ENCODE data around the gene CD14.

Gene CD14

GRCh38 chr5:140622301-140622700 is 10.7 kb downstream of the CD14 start:
- Histone ChIP-seq H3K9me2 (replicated peaks; ENCODE audit: insufficient read depth, low read length) (no peaks in the 10 kb centered on the region), H3K9ac (ENCODE audit: low read length) (no peak overlapping the region), H3K9me3 (ENCODE audit: insufficient read depth, low read length) (no peaks in the 10 kb centered on the region), H3K79me2 (ENCODE audit: insufficient read depth, low read length) (no peaks in the 10 kb centered on the region), H3K4me2 (ENCODE audit: low read depth, low read length, poor library complexity, severe bottlenecking) (no peak overlapping the region), H3K27ac (ENCODE audit: low read depth, low read length) (no peak overlapping the region), H2AFZ (ENCODE audit: low read depth, low read length, severe bottlenecking) (no peak overlapping the region), H3K27me3 (ENCODE audit: low read length) (no peaks in the 10 kb centered on the region), H3F3A (ENCODE audit: insufficient read depth) (no peaks in the 10 kb centered on the region), H4K20me1 (ENCODE audit: low read depth, low read length) (no peaks in the 10 kb centered on the region), H3K36me3 (ENCODE audit: low read length) (no peaks in the 10 kb centered on the region), H3K4me3 (ENCODE audit: insufficient read depth, low read length, poor library complexity, severe bottlenecking) (no peak overlapping the region)
- TF ChIP-seq CTCF (IDR thresholded peaks at IDR 0.05; ENCODE audit: insufficient read depth, low read length, poor library complexity, severe bottlenecking) (no peak), EZH2phosphoT487 (conservative IDR thresholded peaks at IDR 0.05; ENCODE audit: low read length) (no peak)

GRCh38 chr5:140611020-140611521 is 21.9 kb downstream of the CD14 start:
- Histone ChIP-seq H2AFZ (ENCODE audit: low read depth, low read length, severe bottlenecking) (no peak overlapping the region), H3K27ac (ENCODE audit: low read depth, low read length) (no peak overlapping the region), H3K36me3 (ENCODE audit: low read length) (no peaks in the 10 kb centered on the region), H3K9me2 (replicated peaks; ENCODE audit: insufficient read depth, low read length) (no peaks in the 10 kb centered on the region), H3K4me2 (ENCODE audit: low read depth, low read length, poor library complexity, severe bottlenecking) (no peak overlapping the region), H3K27me3 (ENCODE audit: low read length) (no peaks in the 10 kb centered on the region), H3F3A (ENCODE audit: insufficient read depth) (no peaks in the 10 kb centered on the region), H3K79me2 (ENCODE audit: insufficient read depth, low read length) (no peaks in the 10 kb centered on the region), H4K20me1 (ENCODE audit: low read depth, low read length) (no peaks in the 10 kb centered on the region), H3K4me3 (ENCODE audit: insufficient read depth, low read length, poor library complexity, severe bottlenecking) (no peak overlapping the region), H3K9ac (ENCODE audit: low read length) (no peak overlapping the region), H3K9me3 (ENCODE audit: insufficient read depth, low read length) (no peaks in the 10 kb centered on the region)
- TF ChIP-seq EZH2phosphoT487 (conservative IDR thresholded peaks at IDR 0.05; ENCODE audit: low read length) = no peak
- no peak for TF ChIP-seq CTCF (IDR thresholded peaks at IDR 0.05; ENCODE audit: insufficient read depth, low read length, poor library complexity, severe bottlenecking)

GRCh38 chr5:140609126-140609525 is 23.8 kb downstream of the CD14 start:
- H3K27me3 ChIP-seq (ENCODE audit: low read length) = no peaks in the 10 kb centered on the region

More at GRCh38 chr5:140609126-140609525, 23.8 kb downstream of the CD14 start:
- H3K9me2 ChIP-seq (replicated peaks; ENCODE audit: insufficient read depth, low read length) = no peaks in the 10 kb centered on the region
- no peaks in the 10 kb centered on the region for H3K36me3 ChIP-seq (ENCODE audit: low read length)
- H2AFZ ChIP-seq (ENCODE audit: low read depth, low read length, severe bottlenecking) = no peak overlapping the region
- H3K9ac ChIP-seq (ENCODE audit: low read length) = no peak overlapping the region
- no peaks in the 10 kb centered on the region for H3K79me2 ChIP-seq (ENCODE audit: insufficient read depth, low read length)
- H3K9me3 ChIP-seq (ENCODE audit: insufficient read depth, low read length) = no peaks in the 10 kb centered on the region
- no peaks in the 10 kb centered on the region for H4K20me1 ChIP-seq (ENCODE audit: low read depth, low read length)
- TF ChIP-seq EZH2phosphoT487 (conservative IDR thresholded peaks at IDR 0.05; ENCODE audit: low read length) (no peak), CTCF (IDR thresholded peaks at IDR 0.05; ENCODE audit: insufficient read depth, low read length, poor library complexity, severe bottlenecking) (no peak)
- H3K4me3 ChIP-seq (ENCODE audit: insufficient read depth, low read length, poor library complexity, severe bottlenecking) = no peak overlapping the region
- H3K4me2 ChIP-seq (ENCODE audit: low read depth, low read length, poor library complexity, severe bottlenecking) = no peak overlapping the region
- H3F3A ChIP-seq (ENCODE audit: insufficient read depth) = no peaks in the 10 kb centered on the region
- no peak overlapping the region for H3K27ac ChIP-seq (ENCODE audit: low read depth, low read length)
